Upper lobe of right lung (tissue), 1 donor: ENCODE results near the gene OSBPL9. TPM values are rescaled to one million over a fixed set of nuclear protein-coding genes. Genes with fewer than 3 reads are reported as not detected.
A peak's percentile ranks its signal among the peaks of the same experiment; 100 is the strongest.

Experiments used
- ATAC-seq: fragments of 200-7000 bp; cut with Tn5 transposase; one replicate; pipeline ENCODE4 v1.9.1; 2020; ENCODE audit warnings: mild to moderate bottlenecking, moderate library complexity
- DNase-seq: peaks from one replicate; pipeline ENCODE4 v3.0.0-alpha.2; 2020
- H3K27ac ChIP-seq: fragments of 200-600 bp; one replicate; pipeline ENCODE4 v1.8.0; 2022
- H3K27me3 ChIP-seq: fragments of 200-600 bp; one replicate; pipeline ENCODE4 v1.8.0; 2022; ENCODE audit warnings: mild to moderate bottlenecking
- H3K36me3 ChIP-seq: fragments of 200-600 bp; one replicate; pipeline ENCODE4 v1.8.0; 2022
- H3K4me1 ChIP-seq: fragments of 200-600 bp; one replicate; pipeline ENCODE4 v1.8.0; 2022
- H3K4me3 ChIP-seq: fragments of 200-600 bp; one replicate; pipeline ENCODE4 v1.8.0; 2022; ENCODE audit warnings: mild to moderate bottlenecking
- H3K9me3 ChIP-seq: fragments of 200-600 bp; one replicate; pipeline ENCODE4 v1.8.0; 2022
- CTCF ChIP-seq: fragments of 200-600 bp; IDR thresholded peaks from one replicate; pipeline ENCODE4 v1.8.0; 2022; ENCODE audit warnings: antibody characterized with exemption
- intact Hi-C: fragments of 100-400 bp; cut with DNase I; formaldehyde crosslinking; loops from one replicate; pipeline ENCODE4 v1.11.0; 2022
- total RNA-seq: library from RNA; stranded (reverse); fragmentation: NEBNext Ultra II Directional; extraction: Animal tissue kit (Norgen Biotek cat#: 25700); gene quantifications from one replicate; pipeline ENCODE4 v1.2.1, GENCODE V29; 2021
- donor health status: DM: no; HTN: yes; CAD: no; lungs with severe emphysema.

The OSBPL9 gene
- total RNA-seq, 1 donor from 2014 or later = 72.7 TPM

DNA sequence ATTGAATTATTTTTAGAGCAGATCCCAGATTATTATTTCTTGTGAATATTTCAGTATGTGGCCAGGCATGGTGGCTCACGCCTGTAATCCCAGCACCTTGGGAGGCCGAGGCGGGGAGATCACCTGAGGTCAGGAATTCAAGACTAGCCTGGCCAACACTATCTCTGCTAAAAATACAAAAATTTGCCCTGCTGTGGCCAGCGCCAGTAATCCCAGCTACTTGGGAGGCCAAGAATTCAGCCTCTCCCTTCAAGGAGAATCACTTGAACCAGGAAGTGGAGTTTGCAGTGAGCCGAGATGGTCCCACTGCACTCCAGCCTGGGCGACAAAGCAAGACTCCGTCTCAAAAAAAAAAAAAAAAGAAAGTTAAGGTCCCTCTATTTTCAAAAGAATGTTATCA lies 4.3 kb downstream of the OSBPL9 start:
- DNase-seq (no peak), ATAC-seq (no peak)
- Histone ChIP-seq H3K4me1 (peaks cover 33% of the 10 kb centered on the region), H3K27me3 (no peaks in the 10 kb centered on the region), H3K9me3 (no peaks in the 10 kb centered on the region), H3K36me3 (no peaks in the 10 kb centered on the region), H3K27ac (no peak overlapping the region), H3K4me3 (no peak overlapping the region)
- no peak for TF ChIP-seq CTCF
- intact Hi-C loops = no loop called here

DNA sequence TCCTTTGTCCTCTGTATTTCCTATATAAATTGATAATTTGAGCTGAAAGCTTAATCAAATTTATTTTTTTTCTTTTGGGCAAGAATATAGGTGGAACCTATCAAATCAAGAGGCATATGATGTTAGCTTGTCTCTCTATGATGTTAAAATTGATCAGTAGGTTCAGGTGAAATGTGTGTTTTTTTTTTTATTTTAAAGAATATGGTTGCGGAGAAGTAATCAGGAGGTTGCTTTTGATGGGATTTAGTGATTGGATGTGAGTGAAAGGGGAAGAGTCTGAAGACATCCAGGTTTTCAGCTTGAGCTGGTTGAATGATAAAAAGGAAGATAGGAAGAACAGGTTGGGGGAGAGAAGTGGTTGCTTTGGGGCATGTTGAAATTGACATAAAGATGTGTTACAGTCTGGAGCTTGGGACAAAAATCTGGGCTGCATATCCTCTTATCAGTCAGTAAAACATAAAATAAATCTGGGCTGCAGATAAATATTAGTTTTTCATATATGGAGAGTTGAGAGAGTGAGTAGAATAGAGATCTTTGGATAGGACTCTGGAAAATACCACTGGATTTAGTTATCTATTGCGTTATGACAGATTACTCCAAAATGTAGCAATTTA lies 5.1 kb downstream of the OSBPL9 start:
- ATAC-seq = no peak
- no peaks in the 10 kb centered on the region for H3K9me3 ChIP-seq
- H3K27me3 ChIP-seq = no peaks in the 10 kb centered on the region
- no peak overlapping the region for H3K4me3 ChIP-seq
- no peak for TF ChIP-seq CTCF
- intact Hi-C loops = no loop called here
- H3K36me3 ChIP-seq = no peaks in the 10 kb centered on the region
- H3K4me1 ChIP-seq = peaks cover 28% of the 10 kb centered on the region
- DNase-seq = no peak
- H3K27ac ChIP-seq = no peak overlapping the region

- H3K27me3 ChIP-seq = no peaks in the 10 kb centered on the region
- H3K4me3 ChIP-seq = no peak overlapping the region
- ATAC-seq = peak; percentile 63
- intact Hi-C loops = no loop called here
- peaks cover 28% of the 10 kb centered on the region for H3K4me1 ChIP-seq
- no peak for TF ChIP-seq CTCF
- H3K27ac ChIP-seq = peak overlapping the region; percentile 1
- H3K9me3 ChIP-seq = no peaks in the 10 kb centered on the region
- no peak for DNase-seq
- H3K36me3 ChIP-seq = no peaks in the 10 kb centered on the region
These were observed 5.6 kb downstream of the OSBPL9 start for GRCh38 chr1:51622455-51622913.

DNA sequence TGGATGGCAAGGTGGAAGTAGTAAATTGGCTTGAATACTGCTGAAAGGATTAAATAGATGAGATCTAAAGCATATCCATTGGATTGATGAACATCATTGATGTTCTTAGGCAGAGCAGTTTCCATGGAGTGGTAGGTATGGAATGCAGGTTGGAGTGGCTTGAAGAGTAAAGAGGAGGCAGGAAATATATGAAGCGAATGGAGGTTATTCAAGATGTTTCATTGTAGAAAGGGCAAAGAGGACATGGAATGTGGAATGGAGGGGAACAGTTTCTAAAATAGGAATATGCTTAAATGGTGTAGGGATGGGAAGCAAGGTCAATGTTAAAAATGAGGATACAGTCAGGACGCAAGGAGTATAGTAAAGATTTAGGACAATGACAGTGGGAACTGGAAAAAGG lies 6.1 kb downstream of the OSBPL9 start:
- Histone ChIP-seq H3K4me3 (no peak overlapping the region), H3K27me3 (no peaks in the 10 kb centered on the region), H3K9me3 (no peaks in the 10 kb centered on the region), H3K27ac (peak overlapping the region; percentile 1), H3K4me1 (peaks cover 28% of the 10 kb centered on the region), H3K36me3 (no peaks in the 10 kb centered on the region)
- intact Hi-C loops = no loop called here
- no peak for ATAC-seq
- no peak for TF ChIP-seq CTCF
- no peak for DNase-seq

DNA sequence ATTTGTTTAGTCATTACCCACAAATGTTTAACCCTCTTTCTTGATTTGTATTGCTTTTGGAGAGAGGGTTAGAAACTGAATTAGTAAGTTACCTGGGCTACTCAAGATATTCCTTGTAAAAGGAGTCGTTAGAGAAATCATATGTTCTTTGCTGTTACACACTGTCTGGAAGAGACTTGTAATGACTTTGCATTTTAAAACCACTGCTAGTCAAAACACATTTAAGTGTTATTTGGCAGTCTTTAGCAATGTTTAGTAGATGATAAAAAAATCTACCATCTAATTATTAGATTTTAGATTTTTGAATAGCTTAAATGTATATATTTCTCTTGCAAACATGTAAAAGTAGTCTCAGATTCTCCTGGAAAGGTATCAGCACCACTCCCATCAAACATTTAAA lies 6.6 kb downstream of the OSBPL9 start:
- no peaks in the 10 kb centered on the region for H3K27me3 ChIP-seq
- DNase-seq (no peak), ATAC-seq (no peak)
- no peak overlapping the region for H3K4me3 ChIP-seq
- intact Hi-C loops = no loop called here
- no peak overlapping the region for H3K27ac ChIP-seq
- no peak for TF ChIP-seq CTCF
- H3K36me3 ChIP-seq = no peaks in the 10 kb centered on the region
- H3K4me1 ChIP-seq = peaks cover 26% of the 10 kb centered on the region
- no peaks in the 10 kb centered on the region for H3K9me3 ChIP-seq

DNA sequence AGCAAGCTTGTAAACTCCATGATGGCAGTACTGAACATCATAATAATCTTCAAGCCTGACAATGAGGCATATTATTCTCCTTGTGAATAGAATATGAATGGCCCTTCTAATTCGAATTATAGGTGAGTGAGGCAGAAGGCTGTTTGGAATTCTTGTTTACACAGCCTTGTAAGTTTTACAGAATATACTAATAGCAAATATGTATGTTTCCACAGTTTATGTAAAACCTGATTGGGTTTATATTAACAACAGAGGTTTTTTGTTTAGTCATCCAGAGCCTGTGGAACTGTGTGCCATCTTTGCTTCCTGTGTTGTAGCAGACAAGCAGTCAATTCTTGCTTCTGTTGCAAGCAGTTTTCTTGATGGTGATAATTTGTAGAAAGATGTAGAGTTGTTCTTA lies 8.0 kb downstream of the OSBPL9 start:
- TF ChIP-seq CTCF = no peak
- Histone ChIP-seq H3K9me3 (no peaks in the 10 kb centered on the region), H3K27ac (no peak overlapping the region), H3K36me3 (no peaks in the 10 kb centered on the region), H3K27me3 (no peaks in the 10 kb centered on the region), H3K4me1 (peaks cover 15% of the 10 kb centered on the region), H3K4me3 (no peak overlapping the region)
- DNase-seq (no peak), ATAC-seq (no peak)
- intact Hi-C loops = no loop called here
